ENCODE data around the gene GUCD1.
A peak's percentile ranks its signal among the peaks of the same experiment; 100 is the strongest.
"Not testable (repeated sequence)": the region's sequence is repeated elsewhere in the genome, so short reads cannot be mapped to it uniquely, and the experiment has no call there.

GUCD1 gene

GRCh38 chr22:24532075-24532474, 22.9 kb downstream of the GUCD1 start:
- DNase-seq: no peak

GRCh38 chr22:24530968-24531367, 24.0 kb downstream of the GUCD1 start:
- DNase-seq: not testable (repeated sequence)

GRCh38 chr22:24529898-24530297, 25.0 kb downstream of the GUCD1 start:
- DNase-seq: no peak

- DNase-seq: no peak
Measured at GRCh38 chr22:24526191-24526590, 28.7 kb downstream of the GUCD1 start.

GRCh38 chr22:24525416-24526037, 29.4 kb downstream of the GUCD1 start:
- peak; percentile 51 for DNase-seq

GRCh38 chr22:24523873-24524272, 31.1 kb downstream of the GUCD1 start:
- DNase-seq: no peak

GRCh38 chr22:24521791-24522245, 33.1 kb downstream of the GUCD1 start:
- DNase-seq: peak; percentile 51

GRCh38 chr22:24519496-24519895, 35.4 kb downstream of the GUCD1 start:
- no peak for DNase-seq

- no peak for DNase-seq
Measured at GRCh38 chr22:24518771-24519485, 36.0 kb downstream of the GUCD1 start.

- DNase-seq: no peak
Measured at GRCh38 chr22:24518228-24518627, 36.7 kb downstream of the GUCD1 start.

- DNase-seq: no peak
Measured at GRCh38 chr22:24517446-24517845, 37.5 kb downstream of the GUCD1 start.

- no peak for DNase-seq
Measured at GRCh38 chr22:24516301-24516737, 38.6 kb downstream of the GUCD1 start.

- no peak for DNase-seq
Measured at GRCh38 chr22:24515027-24515338, 40.0 kb downstream of the GUCD1 start.

GRCh38 chr22:24514241-24515026, 40.5 kb downstream of the GUCD1 start:
- no peak for DNase-seq

- no peak for DNase-seq
Measured at GRCh38 chr22:24513378-24514240, 41.3 kb downstream of the GUCD1 start.

GRCh38 chr22:24512043-24512442, 42.9 kb downstream of the GUCD1 start:
- no peak for DNase-seq

GRCh38 chr22:24510637-24511625, 44.0 kb downstream of the GUCD1 start:
- DNase-seq: no peak

- DNase-seq: no peak
Measured at GRCh38 chr22:24507716-24508115, 47.2 kb downstream of the GUCD1 start.

- DNase-seq: no peak
Measured at GRCh38 chr22:24506802-24507438, 48.0 kb downstream of the GUCD1 start.

- DNase-seq: no peak
Measured at GRCh38 chr22:24504956-24505736, 49.8 kb downstream of the GUCD1 start.
